Muscle of back (tissue), 11 donors: ENCODE data around the gene LMBR1L. TPM values are rescaled to one million over a fixed set of nuclear protein-coding genes. Genes with fewer than 3 reads are reported as not detected.

Experiments used
- DNase-seq, 3 donors: peaks; one replicate each; pipeline versions ENCODE4 v3.0.0 to v3.0.0-alpha.2; 2013
- polyA plus RNA-seq, 10 donors: library from polyadenylated mRNA; unstranded; fragments of 120-200 nt; gene quantifications; one replicate each; pipeline ENCODE4 v1.2.1, GENCODE V29; 2013; ENCODE audit not compliant: insufficient read length in 10 of 10

Gene LMBR1L
- polyA plus RNA-seq, 10 donors: 30.8 to 77.7 (median 36.1) TPM

DNA sequence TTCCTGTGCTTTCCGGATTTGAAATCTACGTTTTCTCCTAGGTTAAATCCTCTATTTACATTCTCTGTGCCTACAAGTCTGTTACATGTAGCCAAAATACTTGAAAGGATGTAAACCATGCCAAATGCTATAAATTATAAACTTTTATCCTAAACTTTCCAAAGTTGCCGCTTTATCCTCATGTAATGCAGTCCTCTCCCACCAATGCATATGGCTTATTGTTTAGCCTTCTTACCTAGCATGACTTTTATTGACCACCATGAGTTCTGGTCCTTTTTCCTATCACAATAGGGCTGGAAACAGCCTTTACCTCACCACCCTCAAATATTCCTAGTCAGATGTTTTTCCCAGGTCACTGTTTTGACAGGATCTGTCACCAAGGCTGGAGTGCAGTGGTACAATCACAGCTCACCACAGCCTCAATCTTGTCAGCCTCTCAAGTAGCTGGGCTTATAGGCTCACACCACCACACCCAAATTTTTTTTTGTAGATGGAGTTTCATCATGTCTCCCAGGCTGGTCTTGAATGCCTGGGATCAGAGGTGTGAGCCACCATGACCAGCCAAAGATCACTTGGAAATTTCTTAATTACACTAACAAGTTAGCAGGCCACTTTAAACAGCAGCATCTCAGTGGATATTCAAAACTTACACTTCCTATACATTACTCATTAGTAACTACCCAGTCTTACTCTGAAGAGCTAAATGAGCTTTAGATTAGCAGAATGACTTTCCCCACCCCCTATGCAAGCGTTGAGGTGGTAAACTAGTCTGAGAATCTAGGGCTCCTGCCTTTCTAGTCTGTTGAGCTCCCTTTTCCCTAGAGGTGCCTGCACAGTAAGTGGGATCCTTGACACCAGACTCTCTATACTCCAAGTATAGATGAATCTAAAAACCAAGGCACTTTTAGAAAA lies 16.5 kb upstream of the LMBR1L start:
- no peak for DNase-seq

DNA sequence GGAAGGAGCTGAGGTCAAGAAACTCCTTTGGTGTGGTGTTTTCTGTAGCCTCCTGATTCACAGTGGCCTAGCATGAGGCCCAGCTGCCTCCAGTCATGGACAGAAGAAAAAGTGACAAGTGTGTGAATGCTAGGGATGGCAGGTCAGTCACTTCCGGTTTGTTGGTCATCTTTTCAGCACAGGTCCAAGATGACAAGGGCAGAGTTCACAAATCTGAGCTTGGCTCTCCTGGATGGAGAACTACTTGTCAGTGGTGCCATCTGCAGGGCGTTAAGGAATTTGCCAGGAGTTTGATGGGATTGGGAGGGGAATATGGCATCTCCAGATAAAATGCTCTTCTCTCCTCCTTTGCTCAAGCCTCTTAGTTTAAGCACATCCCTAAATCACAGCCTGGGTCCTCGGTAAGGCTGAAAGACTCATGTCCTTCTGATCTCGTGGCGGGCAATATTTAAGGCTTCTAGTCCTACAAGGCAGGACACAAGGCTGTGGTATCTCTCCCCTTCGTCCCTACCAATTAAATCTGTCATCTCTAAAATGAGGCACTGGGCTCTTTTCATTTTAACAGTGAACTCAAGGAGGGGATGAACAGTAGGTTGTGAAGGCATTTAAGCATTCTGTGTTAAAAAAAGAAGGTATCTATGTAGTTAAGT lies 10.5 kb upstream of the LMBR1L start:
- peak; percentile 31 to 66 (median 43) for DNase-seq

DNA sequence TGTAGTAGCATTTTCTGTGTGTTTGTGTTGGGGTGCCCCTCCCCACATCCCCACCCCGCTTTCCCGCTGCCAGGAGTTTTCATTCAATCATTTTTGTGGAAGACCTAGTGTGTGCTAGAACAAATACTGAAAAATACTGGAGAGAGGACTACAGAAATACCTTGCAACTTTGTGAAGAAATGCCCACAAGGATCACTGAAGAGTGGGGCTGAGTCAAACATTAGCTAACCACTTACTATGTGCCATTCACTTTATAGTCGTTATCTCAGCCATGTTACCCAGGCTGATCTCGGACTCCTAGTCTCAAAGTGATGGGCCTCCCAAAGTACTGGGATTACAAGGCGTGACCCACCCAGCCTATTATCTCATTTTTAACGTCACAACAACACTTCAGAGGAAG lies 559 bp upstream of the LMBR1L start:
- no peak for DNase-seq

DNA sequence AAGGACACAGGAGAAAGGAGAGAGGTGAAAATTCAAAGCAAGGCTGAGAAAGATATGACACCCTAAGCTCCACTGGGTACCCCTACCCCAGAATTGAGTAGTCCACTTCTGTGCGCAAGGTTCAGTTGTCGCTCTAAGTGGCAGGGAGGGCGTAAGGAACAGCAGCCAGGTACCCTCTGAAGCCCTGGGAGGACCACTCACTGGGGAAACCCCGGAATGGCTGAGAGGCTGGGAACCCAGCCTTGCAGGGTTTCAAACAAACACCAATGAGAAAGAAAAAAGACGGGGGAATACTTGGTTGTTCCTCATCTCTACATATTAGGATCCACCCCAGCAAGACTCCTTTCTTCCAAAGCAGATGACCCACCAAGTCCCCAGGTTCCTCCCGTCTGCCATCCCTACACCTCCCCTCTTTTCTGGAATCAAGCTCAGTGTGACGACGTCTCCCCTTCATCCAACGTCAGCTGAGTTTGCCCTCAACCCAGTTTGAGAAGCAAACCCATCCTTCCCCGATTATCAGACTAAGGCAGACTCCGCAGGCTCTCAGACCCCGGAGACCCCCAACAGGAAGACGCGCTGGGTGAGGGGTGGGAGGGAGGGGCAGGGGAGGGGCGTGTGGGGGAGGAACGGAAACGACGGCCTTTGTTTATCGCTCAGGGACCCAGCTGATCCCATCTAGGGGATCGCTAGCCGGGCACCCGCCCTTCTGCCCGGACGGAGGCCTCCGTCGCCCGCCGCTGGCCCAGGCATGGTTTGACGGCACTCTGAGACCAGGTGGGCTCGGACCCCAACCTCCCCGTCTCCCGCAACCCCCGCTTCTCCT lies 795 bp downstream of the LMBR1L start:
- peak in 2 of 3 donors; percentile 51 to 73 for DNase-seq

DNA sequence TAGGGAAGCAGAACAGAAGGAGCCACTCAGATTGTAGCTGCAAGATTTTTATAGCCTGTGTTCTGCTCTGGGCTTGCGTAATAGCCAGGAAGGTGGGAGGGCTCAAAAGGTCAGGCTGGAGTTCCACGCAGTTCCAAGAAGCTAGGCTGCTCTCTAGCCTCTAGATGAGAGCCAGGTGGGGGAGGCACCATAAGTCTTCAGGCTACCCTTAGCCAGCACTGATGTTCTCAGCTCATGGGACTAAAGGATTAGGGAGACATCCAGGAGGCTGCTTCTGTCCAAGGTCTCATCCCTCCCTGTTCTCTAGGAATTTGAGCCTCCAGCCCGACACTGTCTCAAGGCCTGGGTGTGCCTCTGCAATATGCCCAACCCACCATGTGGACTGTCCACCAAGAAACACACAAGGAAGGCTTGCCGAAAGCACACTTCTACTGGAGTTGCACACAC lies 1.7 kb downstream of the LMBR1L start:
- DNase-seq: peak in 2 of 3 donors; percentile 54 to 76

DNA sequence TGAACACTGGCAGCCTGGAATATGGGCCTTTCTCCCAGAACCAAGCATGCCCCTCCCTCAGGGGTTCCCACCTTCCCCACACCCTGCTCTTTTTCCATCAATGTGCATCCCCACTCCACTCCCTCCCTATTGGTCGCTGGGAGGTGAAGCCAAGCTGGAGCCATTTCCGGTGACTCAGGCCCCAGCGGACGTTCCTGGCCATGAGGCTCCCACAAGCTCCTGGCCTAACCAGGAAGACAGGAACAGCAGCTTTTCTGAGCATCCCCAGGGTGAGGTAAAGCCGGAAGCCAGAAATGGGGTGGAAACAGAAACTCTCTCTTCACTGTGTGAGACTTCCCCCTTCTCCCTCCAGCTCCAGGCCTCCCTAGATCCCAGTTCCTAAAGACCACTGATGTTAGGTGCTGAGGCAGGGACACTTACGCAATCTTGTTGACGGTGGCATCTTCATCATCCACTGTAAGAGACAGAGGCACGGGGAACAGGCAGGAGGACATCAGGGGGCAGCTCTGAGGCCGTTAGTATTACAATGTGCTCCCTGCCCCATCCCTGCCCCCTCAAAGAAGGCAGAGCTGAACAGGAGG lies 5.1 kb downstream of the LMBR1L start:
- peak in 1 of 3 donors; percentile 56 for DNase-seq

DNA sequence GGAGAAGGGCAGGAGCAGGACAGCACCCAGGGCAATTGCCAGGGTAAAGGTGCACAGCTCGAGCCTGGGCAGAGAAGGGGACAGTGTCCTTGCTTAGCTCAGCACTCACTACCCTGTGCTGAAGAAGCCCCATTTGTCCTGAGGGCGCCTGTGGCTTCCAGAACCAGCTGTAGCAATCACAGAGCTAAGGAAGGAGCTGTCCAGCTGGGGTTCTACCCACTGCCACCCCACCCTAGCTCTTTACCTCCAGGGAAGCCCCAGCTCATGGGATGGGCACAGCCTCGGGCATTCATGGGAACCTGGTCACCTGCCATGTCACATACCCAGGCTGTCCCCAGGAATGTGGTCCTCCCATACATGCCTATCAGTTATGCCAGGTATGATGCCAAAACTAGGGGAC lies 5.8 kb downstream of the LMBR1L start:
- DNase-seq: no peak

DNA sequence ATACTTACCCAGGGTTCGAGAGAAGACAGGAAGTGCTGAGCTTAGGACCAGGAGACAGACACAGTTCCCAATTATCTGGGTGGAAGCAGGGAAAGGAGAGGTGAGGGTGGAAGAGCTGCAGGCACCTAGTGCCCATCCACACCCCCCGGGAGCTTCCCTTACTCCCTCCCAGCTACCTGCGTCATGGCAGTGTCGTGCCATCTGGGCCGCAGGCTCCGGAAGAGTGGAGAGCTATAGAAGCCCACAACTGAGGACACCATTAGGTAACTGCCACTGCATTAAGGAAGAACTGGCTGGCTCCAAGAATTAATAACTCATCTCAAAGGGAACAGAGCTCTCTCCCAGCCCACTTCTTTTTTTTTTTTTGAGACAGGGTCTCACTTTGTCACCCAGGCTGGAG lies 10.3 kb downstream of the LMBR1L start:
- no peak for DNase-seq

DNA sequence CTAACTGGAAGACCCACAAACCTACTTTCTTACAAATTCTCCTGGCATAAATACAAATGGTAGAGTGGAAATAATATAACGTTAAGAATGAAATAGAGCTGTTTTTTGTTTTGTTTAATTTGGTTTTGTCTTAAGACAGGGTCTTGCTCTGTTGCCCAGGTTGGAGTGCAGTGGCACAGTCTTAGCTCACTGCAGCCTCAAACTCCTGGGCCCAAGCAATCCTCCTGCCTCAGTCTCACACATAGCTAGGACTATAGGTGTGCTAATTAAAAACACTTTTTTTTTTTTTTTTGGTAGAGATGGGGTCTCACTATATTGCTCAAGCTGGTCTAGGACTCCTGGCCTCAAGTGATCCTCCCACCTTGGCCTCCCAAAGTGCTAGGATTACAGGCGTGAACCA lies 11.9 kb downstream of the LMBR1L start:
- DNase-seq: no peak

DNA sequence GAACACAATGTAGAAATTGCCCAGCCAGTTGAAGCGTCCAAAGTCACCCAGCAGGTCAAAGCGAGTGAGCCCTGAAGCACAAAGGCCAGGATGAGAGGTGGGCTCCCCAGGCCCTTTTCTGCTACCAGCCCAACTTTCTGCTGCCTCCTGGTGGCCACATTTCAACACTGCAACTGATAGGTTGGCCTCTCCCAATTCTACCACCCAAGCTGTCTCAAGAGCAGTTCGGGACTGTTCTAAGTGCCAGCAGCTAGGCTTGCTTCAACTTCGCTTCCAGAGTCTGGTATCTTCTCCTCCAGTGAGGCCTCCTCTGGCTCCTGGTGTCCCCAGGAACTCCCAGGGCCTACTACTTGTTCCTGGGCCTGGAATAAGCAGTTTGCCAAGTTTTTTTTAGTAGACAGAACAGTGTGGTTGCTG lies 12.6 kb downstream of the LMBR1L start:
- peak in 1 of 3 donors; percentile 53 for DNase-seq

DNA sequence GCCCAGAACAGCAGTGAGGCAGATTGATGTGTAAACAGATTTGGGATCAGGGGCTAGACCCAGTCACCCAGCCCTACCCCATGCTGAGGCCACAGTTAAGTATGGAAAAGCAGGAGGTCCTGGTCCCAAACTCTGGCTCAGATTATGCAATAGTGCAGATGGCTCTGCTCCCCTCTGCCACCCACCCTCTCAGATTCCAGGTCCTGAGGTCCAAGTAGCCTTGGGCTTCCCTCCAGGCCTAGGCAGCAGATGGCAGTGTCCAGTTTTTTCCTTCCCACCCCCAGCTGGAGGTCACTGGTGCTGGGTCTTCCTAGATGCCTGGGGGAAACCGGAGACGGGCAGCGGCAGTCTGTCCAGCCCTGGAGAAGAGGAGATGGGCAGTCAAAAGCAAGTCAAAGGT lies 13.3 kb downstream of the LMBR1L start:
- DNase-seq: no peak

DNA sequence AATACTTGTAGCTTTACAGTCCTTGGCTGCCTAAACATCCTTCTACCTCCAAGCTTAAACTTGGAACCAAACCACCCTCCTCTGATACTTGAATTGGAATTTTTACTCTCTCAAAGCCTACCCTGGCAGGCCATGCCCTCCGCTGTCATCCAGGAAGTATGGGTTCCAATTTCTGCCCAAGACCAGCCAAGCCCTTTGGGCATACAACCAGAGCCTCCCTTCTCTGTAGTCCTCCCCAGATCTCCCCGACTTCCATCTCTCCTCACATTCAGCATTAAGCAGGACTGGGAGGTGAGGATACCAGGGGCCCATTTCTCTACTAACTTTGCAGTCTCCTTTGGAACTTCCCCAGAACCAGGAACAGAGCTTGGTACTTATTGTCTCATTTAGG lies 15.7 kb downstream of the LMBR1L start:
- DNase-seq: no peak

DNA sequence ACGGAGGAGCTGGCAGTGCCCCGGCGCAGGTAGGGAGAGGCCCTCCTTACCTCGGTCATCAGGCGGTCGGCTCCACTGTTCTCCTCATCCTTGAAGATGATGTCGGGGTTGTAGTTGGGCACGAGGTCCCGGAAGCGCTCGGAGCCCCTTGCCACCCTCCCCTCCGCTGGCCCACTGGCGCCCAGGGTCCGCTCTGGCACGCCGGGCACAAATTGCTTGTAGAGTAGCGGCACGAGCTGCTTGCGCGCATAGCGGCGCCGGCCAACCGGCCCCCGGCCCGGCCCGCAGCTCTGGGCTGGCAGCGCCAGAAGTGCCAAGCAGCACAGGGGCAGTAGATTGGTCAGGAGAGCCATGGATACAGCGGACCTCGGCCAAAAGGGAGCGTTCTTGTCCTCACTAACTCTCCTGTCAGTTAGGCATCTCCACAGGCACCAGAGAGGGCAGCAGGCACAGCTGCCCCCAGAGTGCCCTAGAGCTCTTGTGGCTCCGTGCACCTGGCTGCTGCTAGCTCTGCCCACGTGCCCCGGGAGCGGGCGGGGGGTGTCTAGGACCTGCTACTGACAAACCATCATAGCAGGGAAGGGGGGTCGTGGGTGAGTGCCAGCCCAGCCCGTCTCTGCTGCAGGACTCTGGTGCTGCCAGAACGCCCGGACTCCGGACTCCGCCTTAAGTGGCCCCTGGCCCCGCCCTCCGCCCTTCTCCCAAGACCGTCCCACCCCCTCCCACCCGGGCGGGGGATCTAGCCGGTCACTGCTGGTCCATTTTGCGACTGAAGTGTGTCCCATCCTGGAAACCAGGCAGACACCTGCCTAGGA lies 16.3 kb downstream of the LMBR1L start, which contains the start of gene DHH:
Gene DHH, minus strand, starts transcription at position 642 of the 815 bp plus-strand sequence. Its CDS starts 289 bp downstream, at position 353.
- peak in 1 of 3 donors; percentile 49 for DNase-seq

DNA sequence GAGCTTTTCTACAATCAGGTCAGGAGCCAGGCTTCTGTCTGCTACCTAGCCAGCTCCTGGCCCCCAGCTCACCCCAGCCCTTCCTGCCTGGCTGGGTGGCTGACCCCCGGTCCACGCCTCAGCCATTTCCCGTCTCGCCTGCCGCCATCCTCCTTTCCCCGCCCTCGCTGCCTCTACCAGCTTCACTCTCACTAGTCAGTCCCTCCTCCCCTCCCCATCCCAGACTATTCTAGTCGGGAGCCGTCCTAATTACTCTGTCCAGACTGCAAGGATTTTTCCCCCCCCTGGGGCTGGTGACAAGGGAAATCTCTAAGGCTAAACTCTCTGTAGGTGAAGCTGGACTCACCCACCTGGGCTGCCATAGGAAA lies 16.9 kb downstream of the LMBR1L start:
- peak in 1 of 3 donors; percentile 41 for DNase-seq

DNA sequence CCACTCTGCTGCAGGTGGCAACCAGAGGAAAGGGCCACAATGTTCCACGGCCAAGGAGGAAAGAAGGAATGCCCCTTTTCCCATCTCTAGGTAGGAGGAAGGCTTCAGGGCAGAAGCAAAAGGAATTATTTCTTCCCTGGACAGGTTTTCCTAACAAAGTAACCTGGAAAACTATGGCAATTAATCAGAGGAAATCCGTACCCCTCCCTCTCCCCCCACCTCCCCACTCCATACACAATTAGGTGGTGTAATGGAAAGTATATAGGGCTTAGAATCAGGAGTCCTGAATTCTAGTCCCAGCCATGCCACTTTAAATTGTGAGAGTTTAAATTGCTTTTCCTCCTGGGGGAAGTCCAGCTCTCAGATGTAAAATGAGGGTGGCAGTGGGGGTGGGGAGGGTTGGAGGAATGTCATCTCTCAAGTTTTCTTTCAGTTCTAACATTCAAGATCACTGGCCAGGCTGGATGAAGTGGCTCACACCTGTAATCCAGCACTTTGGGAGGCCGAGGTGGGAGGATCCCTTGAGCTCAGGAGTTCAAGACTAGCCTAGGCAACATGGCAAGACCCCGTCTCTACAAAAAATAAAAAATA lies 17.7 kb downstream of the LMBR1L start:
- DNase-seq: no peak

DNA sequence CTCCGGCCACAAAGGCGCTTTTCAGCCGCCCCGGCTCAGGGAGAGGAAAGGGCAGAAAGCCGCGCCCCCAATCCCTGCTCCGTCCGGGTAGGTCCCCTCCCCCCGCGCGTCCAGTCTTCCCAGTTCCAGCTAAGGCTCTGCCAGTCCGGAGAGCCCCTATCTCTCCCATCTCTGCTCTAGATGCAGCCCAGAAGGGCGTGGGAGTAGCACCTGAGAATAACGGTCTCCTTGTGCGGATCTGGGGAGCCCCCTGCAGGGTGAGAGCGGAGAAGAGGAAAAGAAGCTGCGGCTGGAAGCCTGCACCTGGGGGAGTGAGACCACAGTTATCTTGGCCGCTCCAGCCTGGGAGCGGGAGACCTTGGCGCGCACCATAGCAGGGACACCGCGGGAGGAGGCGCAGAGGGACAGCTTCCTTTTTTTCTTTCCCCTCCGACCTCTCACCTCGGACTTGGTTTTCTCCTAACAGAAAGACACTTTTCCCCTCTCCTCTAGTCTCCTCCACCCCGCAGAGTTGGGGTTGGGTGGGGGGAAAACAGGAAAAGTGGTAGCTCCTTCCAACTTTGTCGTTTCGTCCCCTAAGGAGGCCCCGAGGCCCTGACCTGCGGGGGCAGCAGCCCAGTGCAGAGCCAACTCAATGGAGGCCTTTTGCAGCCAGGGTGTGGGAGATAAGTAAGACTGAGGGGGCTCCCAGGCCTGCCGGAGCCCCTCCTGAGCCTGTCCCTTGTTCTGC lies 18.4 kb downstream of the LMBR1L start:
- peak in 1 of 3 donors; percentile 67 for DNase-seq

DNA sequence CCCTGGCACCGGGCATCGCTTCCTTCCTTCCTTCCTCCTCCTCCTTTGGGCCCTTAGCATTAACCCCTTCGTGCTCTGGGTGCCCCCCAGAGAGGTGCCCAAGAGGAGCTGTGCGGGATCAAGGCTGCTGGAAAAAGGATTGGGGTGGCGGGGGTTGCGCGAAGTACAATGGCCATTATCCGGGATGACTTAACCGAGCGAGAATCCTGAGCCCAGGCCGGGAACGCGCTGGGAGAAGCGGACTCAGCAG lies 18.9 kb downstream of the LMBR1L start:
- no peak for DNase-seq

DNA sequence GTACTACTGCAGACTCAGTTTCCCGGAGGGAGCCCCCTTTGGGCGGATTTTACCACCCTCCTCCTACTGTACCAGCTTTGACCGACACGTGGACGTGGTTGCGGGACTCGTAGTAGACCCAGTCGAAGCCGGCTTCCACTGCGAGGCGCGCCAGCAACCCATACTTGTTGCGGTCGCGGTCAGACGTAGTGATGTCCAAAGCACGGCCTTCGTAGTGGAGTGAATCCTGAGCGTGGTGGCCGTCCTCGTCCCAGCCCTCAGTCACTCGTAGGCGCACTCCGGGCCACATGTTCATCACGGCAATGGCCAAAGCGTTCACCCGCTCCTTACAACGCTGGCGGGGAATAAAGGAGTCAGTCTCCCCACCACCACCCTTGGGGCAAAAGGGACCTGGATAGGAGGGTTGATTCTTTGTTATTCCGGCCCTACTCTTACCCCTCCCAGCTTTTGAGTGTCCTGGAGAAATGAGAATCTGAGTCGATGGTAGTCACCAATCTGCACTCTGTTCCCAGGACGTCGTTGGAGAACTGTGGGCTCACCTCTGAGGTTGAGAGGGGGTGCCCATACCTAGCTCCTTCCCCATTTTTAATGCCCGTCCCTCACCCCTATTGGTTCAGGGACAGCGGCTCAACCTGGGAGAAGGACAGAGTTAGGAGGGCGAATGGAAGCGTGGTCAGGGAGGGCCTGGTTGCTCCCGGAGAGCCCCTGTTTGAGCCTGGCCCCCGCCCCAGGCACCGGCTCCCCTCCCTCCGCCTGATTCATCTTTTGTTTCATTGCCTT lies 19.4 kb downstream of the LMBR1L start:
- peak in 1 of 3 donors; percentile 20 for DNase-seq
